Right lobe of liver (tissue), 4 donors: Measurements from ENCODE around the gene DDI2.

Experiments
- POLR2A ChIP-seq: fragments of 450-650 bp; IDR thresholded peaks from one replicate; pipeline ENCODE4 v1.6.1; 2017; ENCODE audit warnings: antibody characterized with exemption, mild to moderate bottlenecking
- TF ChIP-seq, protein P1 (sequence below), 4 donors: fragments of 200-600 bp in 3 of 4; fragments of 450-650 bp in 1 of 4; IDR thresholded peaks; one replicate each; pipeline versions ENCODE4 v1.5.1 to v1.8.0; 2016 to 2022; ENCODE audit warnings: antibody characterized with exemption in 4 of 4, mild to moderate bottlenecking in 2 of 4
- donor health status: DM: no; HTN: no; CAD: no.
- donor health status: DM: no; HTN: no; CAD: no.
- donor health status: DM: no; HTN: yes; CAD: no.

DNA sequence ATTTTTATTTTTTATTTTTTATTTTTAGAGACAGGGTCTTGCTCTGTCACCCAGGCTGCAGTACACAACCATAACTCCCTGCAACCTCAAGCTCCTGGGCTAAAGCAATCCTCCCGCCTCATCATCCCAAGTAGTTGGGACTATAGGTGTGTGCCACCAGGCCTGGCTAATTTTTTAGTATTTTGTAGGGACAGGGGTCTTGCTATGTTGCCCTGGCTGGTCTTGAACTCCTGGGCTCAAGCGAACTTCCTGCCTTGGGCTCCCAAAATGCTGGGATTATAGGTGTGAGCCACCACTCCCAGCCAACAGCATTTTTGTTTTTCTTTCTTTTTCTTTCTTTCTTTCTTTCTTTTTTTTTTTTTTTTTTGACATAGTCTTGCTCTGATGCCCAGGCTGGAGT lies 80.9 kb downstream of the DDI2 start:
- TF ChIP-seq, protein P1, sequence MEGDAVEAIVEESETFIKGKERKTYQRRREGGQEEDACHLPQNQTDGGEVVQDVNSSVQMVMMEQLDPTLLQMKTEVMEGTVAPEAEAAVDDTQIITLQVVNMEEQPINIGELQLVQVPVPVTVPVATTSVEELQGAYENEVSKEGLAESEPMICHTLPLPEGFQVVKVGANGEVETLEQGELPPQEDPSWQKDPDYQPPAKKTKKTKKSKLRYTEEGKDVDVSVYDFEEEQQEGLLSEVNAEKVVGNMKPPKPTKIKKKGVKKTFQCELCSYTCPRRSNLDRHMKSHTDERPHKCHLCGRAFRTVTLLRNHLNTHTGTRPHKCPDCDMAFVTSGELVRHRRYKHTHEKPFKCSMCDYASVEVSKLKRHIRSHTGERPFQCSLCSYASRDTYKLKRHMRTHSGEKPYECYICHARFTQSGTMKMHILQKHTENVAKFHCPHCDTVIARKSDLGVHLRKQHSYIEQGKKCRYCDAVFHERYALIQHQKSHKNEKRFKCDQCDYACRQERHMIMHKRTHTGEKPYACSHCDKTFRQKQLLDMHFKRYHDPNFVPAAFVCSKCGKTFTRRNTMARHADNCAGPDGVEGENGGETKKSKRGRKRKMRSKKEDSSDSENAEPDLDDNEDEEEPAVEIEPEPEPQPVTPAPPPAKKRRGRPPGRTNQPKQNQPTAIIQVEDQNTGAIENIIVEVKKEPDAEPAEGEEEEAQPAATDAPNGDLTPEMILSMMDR (IDR thresholded peaks at IDR 0.05): no peak
- no peak for TF ChIP-seq POLR2A
